ENCODE measurements around the gene SPRR2F. TPM values are rescaled to one million over a fixed set of nuclear protein-coding genes. Genes with fewer than 3 reads are reported as not detected.

The SPRR2F gene, protein sequence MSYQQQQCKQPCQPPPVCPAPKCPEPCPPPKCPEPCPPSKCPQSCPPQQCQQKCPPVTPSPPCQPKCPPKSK
- not detected in 3 replicates for total RNA-seq
- long read RNA-seq = 0 reads

DNA sequence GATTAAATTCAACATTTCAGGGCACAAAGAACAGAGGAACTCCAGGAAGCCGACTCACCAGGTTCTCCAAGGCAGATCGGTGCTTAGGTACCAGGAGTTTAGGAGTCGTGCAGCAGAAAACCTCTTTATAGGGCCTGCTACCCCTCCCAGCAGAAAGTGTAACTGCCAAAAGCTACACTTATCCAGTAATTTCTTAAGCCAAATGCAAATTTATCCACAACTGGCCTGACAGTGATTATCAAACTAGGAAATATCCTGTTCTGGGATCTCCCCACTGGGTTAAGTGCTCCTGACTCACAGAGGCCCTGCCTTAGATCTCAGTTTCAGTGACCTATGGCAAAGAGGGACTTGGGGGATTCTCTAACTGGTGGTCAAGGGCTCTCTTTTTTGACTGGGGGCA is at the start of gene SPRR2F:
Gene SPRR2F (minus strand): TSS at position 101 of the 400 bp plus-strand sequence. CDS start 783 bp downstream, outside the sequence.
- H3K9me3 Mint-ChIP-seq (ENCODE audit: low read depth) = peaks cover 1% of the 10 kb centered on the region
- no peaks in the 10 kb centered on the region for H3K36me3 Mint-ChIP-seq (ENCODE audit: low read depth)
- DNase-seq (ENCODE audit: low spot score) = no peak
- TF ChIP-seq, protein P1, sequence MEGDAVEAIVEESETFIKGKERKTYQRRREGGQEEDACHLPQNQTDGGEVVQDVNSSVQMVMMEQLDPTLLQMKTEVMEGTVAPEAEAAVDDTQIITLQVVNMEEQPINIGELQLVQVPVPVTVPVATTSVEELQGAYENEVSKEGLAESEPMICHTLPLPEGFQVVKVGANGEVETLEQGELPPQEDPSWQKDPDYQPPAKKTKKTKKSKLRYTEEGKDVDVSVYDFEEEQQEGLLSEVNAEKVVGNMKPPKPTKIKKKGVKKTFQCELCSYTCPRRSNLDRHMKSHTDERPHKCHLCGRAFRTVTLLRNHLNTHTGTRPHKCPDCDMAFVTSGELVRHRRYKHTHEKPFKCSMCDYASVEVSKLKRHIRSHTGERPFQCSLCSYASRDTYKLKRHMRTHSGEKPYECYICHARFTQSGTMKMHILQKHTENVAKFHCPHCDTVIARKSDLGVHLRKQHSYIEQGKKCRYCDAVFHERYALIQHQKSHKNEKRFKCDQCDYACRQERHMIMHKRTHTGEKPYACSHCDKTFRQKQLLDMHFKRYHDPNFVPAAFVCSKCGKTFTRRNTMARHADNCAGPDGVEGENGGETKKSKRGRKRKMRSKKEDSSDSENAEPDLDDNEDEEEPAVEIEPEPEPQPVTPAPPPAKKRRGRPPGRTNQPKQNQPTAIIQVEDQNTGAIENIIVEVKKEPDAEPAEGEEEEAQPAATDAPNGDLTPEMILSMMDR (IDR thresholded peaks at IDR 0.05) = no peak
- H3K4me3 Mint-ChIP-seq (ENCODE audit: unreplicated experiment) = no peak within 1 kb of the TSS
- H3K27me3 Mint-ChIP-seq (ENCODE audit: low read depth) = no peaks in the 10 kb centered on the region
- no peaks in the 10 kb centered on the region for H3K4me1 Mint-ChIP-seq (ENCODE audit: low read depth)
- no peak within 1 kb of the TSS for H3K27ac Mint-ChIP-seq (ENCODE audit: unreplicated experiment)

DNA sequence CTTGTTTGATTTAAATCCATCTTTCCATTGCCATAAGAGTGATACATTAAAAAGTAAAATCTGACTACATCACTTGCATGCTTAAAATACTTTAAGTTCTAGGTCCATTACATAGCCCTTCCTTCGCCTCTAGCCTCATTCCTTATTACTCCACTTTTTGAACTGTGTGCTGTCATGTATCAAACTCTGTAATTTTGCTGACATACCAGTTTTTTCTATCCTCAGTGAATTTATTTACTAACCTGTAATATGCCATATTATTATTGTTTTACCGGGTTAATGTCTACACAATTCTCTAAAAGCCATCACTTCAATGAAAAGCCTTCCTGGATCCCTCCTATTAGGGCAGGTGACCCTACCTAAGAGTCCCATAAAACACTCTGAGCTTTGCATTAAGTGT is 42.2 kb upstream of the SPRR2F start:
- no peaks in the 10 kb centered on the region for H3K36me3 Mint-ChIP-seq (ENCODE audit: low read depth)
- peaks cover 4% of the 10 kb centered on the region for H3K27me3 Mint-ChIP-seq (ENCODE audit: low read depth)
- H3K4me3 Mint-ChIP-seq (ENCODE audit: unreplicated experiment) = no peak overlapping the region

DNA sequence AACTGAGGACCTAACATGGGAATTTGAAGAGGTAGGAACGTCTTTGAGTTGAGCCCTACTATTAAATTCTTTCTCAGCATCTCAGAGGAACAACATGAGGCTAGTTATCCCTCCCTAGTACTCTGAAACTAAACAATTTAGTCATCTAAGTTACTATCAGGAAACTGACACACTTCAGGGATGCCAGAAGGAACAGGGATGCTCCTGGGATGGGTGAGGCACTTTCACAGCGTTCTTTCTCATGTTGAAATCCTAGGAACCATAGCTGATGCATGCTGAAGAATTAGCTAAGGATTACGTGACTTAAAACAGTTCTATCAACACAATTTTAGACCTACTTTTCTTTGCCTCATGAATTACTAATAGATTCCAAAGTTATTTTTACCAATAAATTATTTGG is 39.2 kb upstream of the SPRR2F start:
- no peaks in the 10 kb centered on the region for H3K4me1 Mint-ChIP-seq (ENCODE audit: low read depth)
- no peak for DNase-seq (ENCODE audit: low spot score)
- TF ChIP-seq, protein P1 (IDR thresholded peaks at IDR 0.05) = no peak
- H3K36me3 Mint-ChIP-seq (ENCODE audit: low read depth) = no peaks in the 10 kb centered on the region
- H3K27ac Mint-ChIP-seq (ENCODE audit: unreplicated experiment) = no peak overlapping the region
- no peaks in the 10 kb centered on the region for H3K9me3 Mint-ChIP-seq (ENCODE audit: low read depth)
- H3K27me3 Mint-ChIP-seq (ENCODE audit: low read depth) = peaks cover 4% of the 10 kb centered on the region
- H3K4me3 Mint-ChIP-seq (ENCODE audit: unreplicated experiment) = no peak overlapping the region

More for the DNA sequence above, 42.2 kb upstream of the SPRR2F start:
- Mint-ChIP-seq H3K4me1 (ENCODE audit: low read depth) (no peaks in the 10 kb centered on the region), H3K9me3 (ENCODE audit: low read depth) (peaks cover 9% of the 10 kb centered on the region), H3K27ac (ENCODE audit: unreplicated experiment) (no peak overlapping the region)
- DNase-seq (ENCODE audit: low spot score) = no peak
- TF ChIP-seq, protein P1 (IDR thresholded peaks at IDR 0.05) = no peak

DNA sequence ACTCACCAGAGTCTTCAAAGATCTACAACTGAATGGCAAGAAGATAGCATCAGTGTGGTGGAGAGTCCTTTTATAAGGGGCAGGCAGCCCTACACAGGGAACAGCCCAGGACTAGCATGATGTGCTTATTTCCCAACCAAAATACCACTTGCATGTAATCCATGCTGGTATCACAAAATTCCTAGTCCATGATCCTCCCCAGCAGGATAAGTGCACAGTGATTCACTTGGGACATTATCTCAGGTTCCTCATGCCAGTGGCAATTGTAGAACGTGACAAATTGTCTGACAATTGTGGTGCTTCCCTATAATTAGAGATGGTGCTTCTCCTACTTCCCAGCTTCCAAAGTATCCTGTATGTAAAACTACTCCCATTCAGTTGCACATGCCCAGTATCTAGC is 37.5 kb upstream of the SPRR2F start, which contains the start of gene SPRR2G:
Gene SPRR2G (minus strand): TSS at position 45 of the 400 bp plus-strand sequence. CDS start 780 bp downstream, outside the sequence.
- DNase-seq (ENCODE audit: low spot score) = no peak
- TF ChIP-seq, protein P1 (IDR thresholded peaks at IDR 0.05) = no peak
- Mint-ChIP-seq H3K27me3 (ENCODE audit: low read depth) (peaks cover 4% of the 10 kb centered on the region), H3K9me3 (ENCODE audit: low read depth) (no peaks in the 10 kb centered on the region), H3K27ac (ENCODE audit: unreplicated experiment) (no peak within 1 kb of the TSS), H3K4me1 (ENCODE audit: low read depth) (no peaks in the 10 kb centered on the region), H3K36me3 (ENCODE audit: low read depth) (no peaks in the 10 kb centered on the region), H3K4me3 (ENCODE audit: unreplicated experiment) (no peak within 1 kb of the TSS)

DNA sequence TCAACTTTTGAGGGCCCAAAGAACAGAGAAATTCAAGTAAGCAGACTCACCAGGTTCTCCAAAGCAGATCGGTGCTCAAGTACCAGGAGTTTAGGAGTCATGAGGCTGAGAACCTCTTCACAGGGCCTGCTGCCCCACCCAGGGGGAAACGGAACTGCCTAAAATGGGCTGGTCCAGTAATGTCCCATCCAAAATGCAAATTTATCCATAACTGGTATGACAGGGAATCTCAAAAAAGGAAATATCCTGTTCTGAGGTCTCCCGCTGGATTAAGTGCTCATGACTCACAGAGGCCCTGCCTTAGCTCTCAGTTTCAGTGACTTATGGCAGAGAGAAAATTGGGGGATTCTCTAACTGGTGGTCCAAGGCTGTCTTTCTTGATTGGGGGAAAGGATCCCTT is 28.1 kb upstream of the SPRR2F start:
- no peaks in the 10 kb centered on the region for H3K36me3 Mint-ChIP-seq (ENCODE audit: low read depth)
- H3K27me3 Mint-ChIP-seq (ENCODE audit: low read depth) = peaks cover 9% of the 10 kb centered on the region

More for the DNA sequence above, 28.1 kb upstream of the SPRR2F start:
- Mint-ChIP-seq H3K4me1 (ENCODE audit: low read depth) (no peaks in the 10 kb centered on the region), H3K27ac (ENCODE audit: unreplicated experiment) (no peak overlapping the region), H3K4me3 (ENCODE audit: unreplicated experiment) (no peak overlapping the region), H3K9me3 (ENCODE audit: low read depth) (no peaks in the 10 kb centered on the region)
- no peak for DNase-seq (ENCODE audit: low spot score)
- TF ChIP-seq, protein P1 (IDR thresholded peaks at IDR 0.05) = no peak
